Measurements from ENCODE around the gene RAB21.
"Not testable (repeated sequence)": the region's sequence is repeated elsewhere in the genome, so short reads cannot be mapped to it uniquely, and the experiment has no call there.

RAB21 gene

DNA sequence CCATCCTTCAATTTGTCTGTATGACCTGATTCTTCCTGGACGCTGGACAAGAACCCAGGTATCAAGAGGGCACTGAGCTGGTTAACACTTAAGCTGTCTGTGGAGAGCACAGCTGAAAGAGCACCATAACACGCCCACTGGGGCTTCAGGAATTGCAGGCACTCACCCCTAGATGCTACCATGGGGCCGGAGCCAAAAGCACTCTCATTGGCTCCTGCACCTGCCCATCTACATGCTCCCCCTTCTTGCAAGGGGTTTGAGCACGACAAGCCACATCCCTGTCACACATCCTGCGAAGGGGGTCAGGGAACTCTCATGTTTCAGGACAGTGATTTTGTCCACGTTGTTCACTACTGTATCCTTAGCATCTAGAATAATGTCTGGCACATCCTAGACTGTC is 49.8 kb downstream of the RAB21 start:
- TF ChIP-seq, protein P1, sequence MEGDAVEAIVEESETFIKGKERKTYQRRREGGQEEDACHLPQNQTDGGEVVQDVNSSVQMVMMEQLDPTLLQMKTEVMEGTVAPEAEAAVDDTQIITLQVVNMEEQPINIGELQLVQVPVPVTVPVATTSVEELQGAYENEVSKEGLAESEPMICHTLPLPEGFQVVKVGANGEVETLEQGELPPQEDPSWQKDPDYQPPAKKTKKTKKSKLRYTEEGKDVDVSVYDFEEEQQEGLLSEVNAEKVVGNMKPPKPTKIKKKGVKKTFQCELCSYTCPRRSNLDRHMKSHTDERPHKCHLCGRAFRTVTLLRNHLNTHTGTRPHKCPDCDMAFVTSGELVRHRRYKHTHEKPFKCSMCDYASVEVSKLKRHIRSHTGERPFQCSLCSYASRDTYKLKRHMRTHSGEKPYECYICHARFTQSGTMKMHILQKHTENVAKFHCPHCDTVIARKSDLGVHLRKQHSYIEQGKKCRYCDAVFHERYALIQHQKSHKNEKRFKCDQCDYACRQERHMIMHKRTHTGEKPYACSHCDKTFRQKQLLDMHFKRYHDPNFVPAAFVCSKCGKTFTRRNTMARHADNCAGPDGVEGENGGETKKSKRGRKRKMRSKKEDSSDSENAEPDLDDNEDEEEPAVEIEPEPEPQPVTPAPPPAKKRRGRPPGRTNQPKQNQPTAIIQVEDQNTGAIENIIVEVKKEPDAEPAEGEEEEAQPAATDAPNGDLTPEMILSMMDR (IDR thresholded peaks at IDR 0.05; ENCODE audit: low read depth, low read length), result no peak
- in situ Hi-C loops (cut with HindIII; ENCODE audit: low sequenced_read_pairs), result no loop called here
- H3K4me3 ChIP-seq (ENCODE audit: low read depth, low read length), result no peak overlapping the region
- DNase-seq (ENCODE audit: low read depth, low spot score), result no peak

DNA sequence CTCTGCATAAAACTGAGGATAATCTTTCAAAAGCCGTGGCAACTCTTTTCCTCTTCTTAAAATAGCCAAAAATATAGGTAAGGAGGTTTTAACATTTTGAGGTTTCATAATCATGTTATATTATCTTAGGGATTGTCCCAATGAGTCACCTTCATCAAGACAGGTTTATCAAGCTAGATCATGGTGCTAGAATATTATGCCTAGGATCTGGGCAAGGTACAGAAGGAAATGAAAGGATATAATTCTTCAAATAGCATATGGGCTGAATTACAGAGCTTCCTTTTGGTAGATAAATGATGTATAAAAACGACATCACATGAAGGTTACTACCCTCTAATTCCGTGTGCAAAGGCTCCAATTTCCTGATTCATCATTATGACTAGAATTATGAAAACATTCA is 56.3 kb downstream of the RAB21 start:
- DNase-seq (ENCODE audit: low read depth, low spot score), result no peak
- TF ChIP-seq, protein P1 (IDR thresholded peaks at IDR 0.05; ENCODE audit: low read depth, low read length), result no peak
- in situ Hi-C loops (cut with HindIII; ENCODE audit: low sequenced_read_pairs), result no loop called here
- H3K4me3 ChIP-seq (ENCODE audit: low read depth, low read length), result no peak overlapping the region

DNA sequence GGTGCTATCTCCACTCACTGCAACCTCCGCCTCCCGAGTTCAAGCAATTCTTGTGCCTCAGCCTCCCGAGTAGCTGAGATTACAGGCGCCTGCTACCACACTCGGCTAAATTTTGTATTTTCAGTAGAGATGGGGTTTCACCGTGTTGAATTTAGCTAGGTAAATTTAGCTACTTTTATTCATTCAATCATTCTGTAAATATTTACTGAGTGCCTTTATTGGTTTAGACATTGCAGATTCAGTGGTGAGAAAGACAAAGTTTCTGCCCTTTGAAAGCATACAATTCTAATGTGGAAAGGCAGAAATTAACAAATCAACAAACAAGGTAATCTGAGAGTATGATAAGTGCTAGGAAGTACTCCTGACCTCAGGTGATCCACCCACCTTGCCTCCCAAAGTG is 60.6 kb downstream of the RAB21 start:
- H3K4me3 ChIP-seq (ENCODE audit: low read depth, low read length); DNase-seq (ENCODE audit: low read depth, low spot score); in situ Hi-C loops (cut with HindIII; ENCODE audit: low sequenced_read_pairs): not testable (repeated sequence)

DNA sequence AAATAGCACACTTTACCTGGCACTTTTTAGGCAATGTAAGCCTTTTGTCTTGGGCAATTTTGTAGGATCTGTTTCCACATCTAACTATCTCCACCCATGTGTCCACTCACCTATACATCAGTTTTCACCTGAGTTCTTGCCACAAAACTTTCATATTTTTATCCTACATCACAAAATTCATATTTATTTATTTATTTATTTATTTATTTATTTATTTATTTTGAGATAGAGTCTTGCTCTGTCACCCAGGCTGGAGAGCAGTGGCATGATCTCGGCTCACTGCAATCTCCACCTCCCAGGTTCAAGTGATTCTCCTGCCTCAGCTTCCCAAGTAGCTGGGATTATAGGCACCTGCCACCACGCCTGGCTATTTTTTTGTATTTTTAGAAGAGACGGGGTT is 67.4 kb downstream of the RAB21 start:
- in situ Hi-C loops (cut with HindIII; ENCODE audit: low sequenced_read_pairs); H3K4me3 ChIP-seq (ENCODE audit: low read depth, low read length); DNase-seq (ENCODE audit: low read depth, low spot score): not testable (repeated sequence)

DNA sequence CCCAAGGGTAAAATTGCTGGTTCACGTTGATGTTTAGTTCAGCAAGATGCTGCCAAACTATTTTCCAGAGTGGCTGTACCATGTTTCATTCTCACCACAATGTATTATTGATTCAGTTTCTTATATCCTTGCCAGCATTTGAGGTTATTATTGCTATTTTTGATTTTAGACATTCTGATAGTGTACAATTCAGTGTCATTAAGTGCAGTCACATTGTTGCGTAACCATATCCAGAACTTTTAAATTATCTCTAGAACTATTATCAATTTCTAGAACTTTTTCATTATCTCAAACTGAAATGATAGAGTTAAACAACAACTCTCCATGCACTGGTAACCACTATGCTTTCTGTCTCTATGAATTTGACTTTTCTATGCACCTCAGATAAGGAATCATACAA is 74.2 kb downstream of the RAB21 start:
- no peak overlapping the region for H3K4me3 ChIP-seq (ENCODE audit: low read depth, low read length)
- TF ChIP-seq, protein P1 (IDR thresholded peaks at IDR 0.05; ENCODE audit: low read depth, low read length), result no peak
- no peak for DNase-seq (ENCODE audit: low read depth, low spot score)
- in situ Hi-C loops (cut with HindIII; ENCODE audit: low sequenced_read_pairs), result no loop called here

DNA sequence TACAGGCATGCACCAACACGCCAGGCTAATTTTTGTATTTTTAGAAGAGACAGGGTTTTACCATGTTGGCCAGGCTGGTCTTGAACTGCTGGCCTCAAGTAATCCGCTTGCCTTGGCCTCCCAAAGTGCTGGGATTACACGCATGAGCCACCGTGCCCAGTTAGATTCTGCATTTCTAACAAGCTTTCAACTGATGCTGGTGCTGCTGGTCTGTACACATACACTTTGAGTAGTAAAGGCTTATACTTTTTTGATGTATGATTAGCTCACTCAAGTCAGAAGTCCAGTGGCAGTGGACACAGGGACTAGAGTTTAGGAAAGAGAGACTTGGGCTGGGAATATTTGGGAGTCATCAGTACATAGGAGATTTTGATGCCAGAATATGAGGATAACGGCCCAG is 82.7 kb downstream of the RAB21 start:
- H3K4me3 ChIP-seq (ENCODE audit: low read depth, low read length), result no peak overlapping the region
- in situ Hi-C loops (cut with HindIII; ENCODE audit: low sequenced_read_pairs), result no loop called here
- TF ChIP-seq, protein P1 (IDR thresholded peaks at IDR 0.05; ENCODE audit: low read depth, low read length), result no peak
- no peak for DNase-seq (ENCODE audit: low read depth, low spot score)

DNA sequence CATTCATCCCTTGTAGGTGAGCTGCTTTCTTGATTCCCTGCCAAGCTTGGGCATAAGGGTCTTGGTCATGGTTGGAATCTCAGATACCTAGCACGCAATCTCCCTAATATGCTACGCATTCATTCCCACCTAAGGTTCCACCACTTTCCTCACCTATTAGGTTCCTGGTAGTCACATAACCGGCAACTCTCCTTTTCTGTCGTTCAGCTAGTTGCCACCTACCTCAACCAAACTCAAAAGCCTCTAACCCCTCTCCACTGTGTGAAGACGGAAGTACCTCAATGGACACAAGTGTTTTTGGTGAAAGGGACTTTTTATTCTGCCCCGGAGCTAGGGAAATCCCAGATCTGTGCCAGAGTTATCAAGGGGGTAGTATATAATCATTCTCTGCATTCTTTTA is 83.6 kb downstream of the RAB21 start:
- in situ Hi-C loops (cut with HindIII; ENCODE audit: low sequenced_read_pairs), result no loop called here
- TF ChIP-seq, protein P1 (IDR thresholded peaks at IDR 0.05; ENCODE audit: low read depth, low read length), result no peak
- no peak for DNase-seq (ENCODE audit: low read depth, low spot score)
- H3K4me3 ChIP-seq (ENCODE audit: low read depth, low read length), result no peak overlapping the region

DNA sequence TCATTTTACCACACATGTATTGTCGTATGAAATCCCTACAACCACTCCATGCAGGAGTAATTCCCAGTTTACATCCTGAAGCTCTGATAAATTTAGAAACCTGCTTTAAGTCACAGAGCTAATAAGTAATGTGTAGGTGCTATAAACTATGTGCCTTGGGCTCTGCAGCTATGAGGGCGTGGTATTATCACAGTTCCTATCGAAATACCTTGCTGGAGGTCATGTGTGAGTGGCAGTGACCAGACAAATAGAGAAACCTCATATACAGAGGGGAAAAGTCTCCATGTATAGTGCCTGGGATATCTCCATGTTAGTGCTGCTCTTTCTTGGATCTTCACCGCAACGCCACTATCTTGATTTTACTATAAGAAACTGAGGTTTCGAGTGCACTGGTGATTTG is 84.0 kb downstream of the RAB21 start:
- no peak for DNase-seq (ENCODE audit: low read depth, low spot score)
- TF ChIP-seq, protein P1 (IDR thresholded peaks at IDR 0.05; ENCODE audit: low read depth, low read length), result no peak
- in situ Hi-C loops (cut with HindIII; ENCODE audit: low sequenced_read_pairs), result no loop called here
- no peak overlapping the region for H3K4me3 ChIP-seq (ENCODE audit: low read depth, low read length)

Measured in astrocyte of the spinal cord (primary cell).